Measurements from ENCODE around the gene SPOCK1.
A peak's percentile ranks its signal among the peaks of the same experiment; 100 is the strongest.

SPOCK1 gene

GRCh38 chr5:137320056-137321045 lies 178.8 kb downstream of the SPOCK1 start:
- DNase-seq, result peak; percentile 56

- DNase-seq, result no peak
Measured at GRCh38 chr5:137318027-137318426, 181.1 kb downstream of the SPOCK1 start.

- no peak for DNase-seq
Measured at GRCh38 chr5:137316346-137316736, 182.8 kb downstream of the SPOCK1 start.

- no peak for DNase-seq
Measured at GRCh38 chr5:137315534-137316345, 183.4 kb downstream of the SPOCK1 start.

GRCh38 chr5:137315109-137315508 lies 184.0 kb downstream of the SPOCK1 start:
- DNase-seq, result no peak

DNA sequence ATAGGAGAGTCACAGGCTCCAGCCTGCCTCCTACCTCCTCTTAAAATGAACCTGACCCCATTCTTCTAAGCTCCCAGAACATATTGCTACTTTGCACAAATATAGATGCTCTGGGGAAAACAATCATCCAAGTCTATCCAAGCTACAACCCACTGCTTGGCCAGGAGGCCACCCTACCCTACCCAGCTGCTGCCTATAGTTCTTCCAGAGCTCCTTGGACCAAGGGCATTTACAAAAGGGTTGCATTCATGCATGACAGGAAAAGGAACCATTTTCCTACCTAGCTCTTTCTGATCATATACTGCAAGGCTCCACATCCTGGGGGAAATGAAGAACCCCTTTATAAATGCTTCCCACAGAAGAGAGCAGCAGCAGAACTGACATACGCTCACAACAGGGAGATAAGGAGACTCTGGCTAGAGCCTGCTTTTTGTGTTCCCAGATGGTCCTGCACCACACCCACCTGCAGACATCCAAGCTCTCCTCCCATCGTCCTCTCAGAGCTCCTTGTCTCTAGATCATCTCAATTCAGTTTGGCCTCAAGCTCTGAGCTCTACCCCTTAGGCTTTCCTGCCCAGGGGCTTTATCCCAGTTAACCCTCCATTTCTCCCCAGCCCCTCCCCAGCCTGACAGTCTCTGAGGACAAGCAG lies 185.5 kb downstream of the SPOCK1 start:
- no peak for DNase-seq

GRCh38 chr5:137312011-137312410 lies 187.1 kb downstream of the SPOCK1 start:
- no peak for DNase-seq

- no peak for DNase-seq
Measured at GRCh38 chr5:137310051-137310730, 188.9 kb downstream of the SPOCK1 start.

GRCh38 chr5:137309290-137309689 lies 189.8 kb downstream of the SPOCK1 start:
- DNase-seq, result no peak

DNA sequence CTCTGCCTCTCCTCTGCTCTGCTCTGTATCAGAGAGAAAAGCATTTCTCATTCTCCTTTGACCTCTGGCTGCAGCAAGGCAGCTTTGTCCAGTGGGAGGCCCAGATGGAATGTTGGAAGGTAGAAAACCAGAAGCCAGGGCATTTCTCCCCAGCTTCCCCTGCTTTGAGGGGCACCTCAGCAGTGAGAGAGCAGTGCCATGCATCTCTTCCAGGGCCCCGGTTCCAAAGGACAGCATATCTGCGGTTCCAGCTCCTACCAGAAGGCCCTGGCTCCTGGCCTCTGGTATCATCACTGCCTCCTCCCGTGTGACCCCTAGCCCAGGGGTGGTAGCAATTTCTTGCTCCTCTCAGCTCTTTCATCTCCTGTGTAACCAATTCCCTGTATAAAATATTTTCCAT lies 190.8 kb downstream of the SPOCK1 start:
- DNase-seq, result no peak

DNA sequence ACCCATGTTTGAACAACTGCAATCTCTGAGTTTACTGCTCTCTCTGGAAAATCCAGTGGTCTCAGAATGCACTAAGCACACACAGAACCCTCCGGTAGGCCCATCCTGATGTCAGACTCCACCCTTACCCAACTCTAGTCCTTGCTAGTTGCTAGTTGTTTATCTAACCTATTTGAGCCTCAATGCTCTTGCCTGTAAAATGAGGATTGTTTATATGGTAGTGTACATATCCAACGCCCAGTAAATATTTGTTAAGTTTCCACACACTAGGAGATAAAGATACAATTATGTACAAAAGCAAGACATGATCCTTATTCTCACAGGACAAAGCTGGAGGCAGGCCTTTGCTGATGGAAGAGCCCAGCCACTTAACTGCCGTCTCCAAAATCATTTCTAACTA lies 192.2 kb downstream of the SPOCK1 start:
- DNase-seq, result no peak

DNA sequence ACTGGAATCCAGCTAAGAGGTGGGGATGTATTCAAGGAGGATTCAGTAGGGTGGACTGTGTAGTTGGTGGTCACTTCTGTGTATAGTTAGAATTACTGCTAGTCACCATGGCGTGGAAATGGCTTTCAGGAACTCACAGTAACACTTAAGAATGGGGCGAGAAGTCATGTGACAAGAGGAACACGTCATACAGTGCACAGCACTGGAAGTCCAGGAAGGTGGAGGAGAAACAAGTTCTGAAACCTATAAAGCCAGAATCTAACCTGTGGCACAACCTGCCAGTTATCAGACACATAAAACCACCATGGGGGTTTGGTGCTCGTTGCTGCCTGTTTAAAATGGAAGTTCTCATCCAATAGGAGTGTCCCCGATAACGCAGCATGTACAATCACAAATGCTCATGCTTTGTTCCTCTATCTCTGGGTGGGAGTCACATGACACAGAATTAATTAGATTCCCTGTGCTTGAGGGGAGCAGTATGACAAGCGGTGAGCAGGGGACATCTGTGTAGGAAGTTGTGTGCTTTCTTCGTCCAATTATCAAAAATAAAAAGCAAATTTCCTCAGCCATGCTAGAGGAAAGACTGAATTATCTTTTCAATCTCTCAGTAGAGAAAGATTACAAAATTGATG lies 193.0 kb downstream of the SPOCK1 start:
- no peak for DNase-seq

DNA sequence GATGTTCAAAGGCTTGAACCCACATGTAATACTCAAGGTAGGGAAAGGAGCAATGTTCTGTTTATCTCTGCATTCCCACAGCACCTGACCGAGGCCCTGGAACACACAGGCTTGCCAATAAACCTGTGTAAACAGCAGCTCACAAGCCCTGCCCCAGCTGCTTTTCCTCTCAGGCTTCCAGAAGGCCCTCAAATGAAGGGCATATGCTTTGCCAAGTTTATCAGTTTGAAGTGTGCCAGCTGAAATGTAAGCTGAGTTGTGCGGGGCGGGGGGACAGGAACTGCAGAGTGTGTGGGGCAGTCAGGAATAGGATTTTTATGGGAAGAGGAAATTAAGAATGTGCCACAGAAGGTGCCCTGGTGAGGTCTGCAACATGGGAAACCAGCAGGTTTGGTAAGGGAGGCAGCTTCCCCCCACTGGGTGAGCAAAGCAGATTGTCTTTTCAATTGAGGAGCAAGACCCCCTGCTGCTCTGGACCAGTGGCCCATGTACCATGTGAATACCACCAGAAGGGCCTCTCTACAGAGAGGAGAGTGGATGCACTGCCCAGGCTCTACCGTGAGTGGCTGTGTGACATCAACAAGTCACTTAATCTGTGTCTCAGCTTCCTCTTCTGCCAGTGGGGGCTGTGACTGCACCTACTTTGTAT lies 194.8 kb downstream of the SPOCK1 start:
- DNase-seq, result peak; percentile 97

DNA sequence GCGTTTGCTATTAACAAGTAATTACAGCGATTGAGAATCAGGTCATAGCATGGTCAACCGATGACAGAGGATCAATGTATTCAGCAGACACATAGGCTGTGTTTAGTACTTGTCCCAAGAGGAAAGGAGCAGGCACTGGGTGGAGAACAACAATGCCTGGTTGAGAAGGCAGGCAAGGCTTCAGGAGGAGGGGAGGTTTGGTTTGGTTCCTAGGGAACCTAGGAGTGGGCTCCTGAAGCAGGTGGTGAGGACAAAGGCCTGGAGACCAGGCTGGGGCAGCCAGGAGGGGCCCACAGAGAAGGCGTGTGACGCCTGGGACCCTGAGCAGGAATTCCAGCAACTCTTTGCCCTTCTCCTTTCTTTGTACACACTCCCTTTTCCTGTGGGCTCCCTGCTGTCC lies 195.6 kb downstream of the SPOCK1 start:
- peak; percentile 37 for DNase-seq

GRCh38 chr5:137300411-137301240 lies 198.5 kb downstream of the SPOCK1 start:
- no peak for DNase-seq

GRCh38 chr5:137296213-137296781 lies 202.8 kb downstream of the SPOCK1 start:
- DNase-seq, result peak; percentile 73

DNA sequence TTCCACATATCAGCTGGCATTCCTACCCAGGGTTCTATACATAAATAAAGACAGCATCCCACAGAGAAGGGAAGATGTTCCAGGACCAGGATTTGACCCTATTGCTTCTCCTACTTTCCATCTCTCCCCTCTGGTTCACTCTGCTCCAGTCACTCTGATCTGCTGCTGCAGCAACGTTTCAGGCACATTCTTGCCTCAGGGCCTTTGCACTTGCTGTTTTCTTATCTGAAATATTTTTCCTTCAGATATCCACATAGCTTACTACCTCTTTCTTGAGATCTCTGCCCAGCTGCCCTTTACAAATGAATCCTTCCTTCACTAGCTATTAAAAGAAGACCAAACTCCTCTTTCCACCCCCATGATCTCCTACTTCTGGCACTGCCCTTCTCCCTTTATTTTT lies 204.5 kb downstream of the SPOCK1 start:
- DNase-seq, result no peak

DNA sequence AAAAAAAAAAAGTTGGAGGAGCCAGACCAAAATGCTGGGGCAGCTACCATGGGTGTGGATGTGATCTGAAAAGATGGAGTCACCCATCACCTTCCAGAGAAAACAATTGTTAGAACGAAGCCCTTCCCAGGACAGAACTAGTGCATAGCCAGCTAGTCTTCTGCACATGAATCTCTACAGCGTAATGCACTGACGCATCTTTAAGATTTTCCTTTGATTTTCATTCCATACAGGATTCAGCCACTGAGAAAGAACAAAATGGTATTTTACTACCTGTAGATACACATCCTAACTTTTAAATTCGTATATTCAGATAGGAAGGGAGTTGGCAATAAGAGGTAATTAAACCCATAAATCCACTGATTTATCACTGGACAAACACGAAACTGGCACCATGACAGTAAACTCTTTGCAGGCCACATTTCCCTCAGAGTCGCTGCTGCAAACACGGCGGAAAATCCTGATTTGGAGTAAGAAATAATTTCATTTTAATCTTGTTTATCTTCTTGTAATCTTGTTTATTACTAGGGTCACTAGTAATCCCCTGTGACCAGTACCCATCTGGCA lies 206.6 kb downstream of the SPOCK1 start:
- peak; percentile 49 for DNase-seq

DNA sequence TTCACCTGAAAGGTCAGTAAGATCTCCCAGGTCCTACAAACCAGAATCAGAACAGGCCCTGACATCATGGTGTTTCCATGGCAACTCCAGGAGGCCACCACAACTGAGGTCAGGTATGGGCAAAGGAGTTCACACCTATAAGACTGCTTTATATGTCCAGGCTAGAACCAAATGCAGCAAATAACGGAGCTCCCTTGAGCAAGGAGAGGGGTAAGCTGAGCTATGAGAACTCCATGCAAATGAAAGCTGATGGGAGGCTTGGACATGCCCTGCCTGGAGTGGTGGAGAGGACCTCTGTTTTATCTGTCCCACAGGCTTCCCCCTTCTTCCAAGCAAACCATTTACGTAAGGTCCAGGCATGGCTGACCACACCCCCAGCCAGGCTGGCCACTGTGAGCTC lies 207.7 kb downstream of the SPOCK1 start:
- DNase-seq, result no peak

- no peak for DNase-seq
Measured at GRCh38 chr5:137291031-137291430, 208.1 kb downstream of the SPOCK1 start.
